HG03060 (cell line): Measurements from ENCODE around the gene CDRT4.
"Not testable (repeated sequence)": the region's sequence is repeated elsewhere in the genome, so short reads cannot be mapped to it uniquely, and the experiment has no call there.

Source experiments
- ATAC-seq: cut with Tn5 transposase; IDR thresholded peaks from one replicate; pipeline ENCODE4 v1.9.1; 2021; ENCODE audit warnings: low read depth, moderate number of reproducible peaks; ENCODE audit not compliant: unreplicated experiment

Gene CDRT4

GRCh38 chr17:15462976-15463772 lies 4.2 kb downstream of the CDRT4 start:
- no peak for ATAC-seq

GRCh38 chr17:15457723-15458094 lies 9.7 kb downstream of the CDRT4 start:
- ATAC-seq, result no peak

- ATAC-seq, result no peak
Measured at GRCh38 chr17:15456972-15457722, 10.3 kb downstream of the CDRT4 start.

GRCh38 chr17:15456496-15456895 lies 10.9 kb downstream of the CDRT4 start:
- ATAC-seq, result no peak

GRCh38 chr17:15454346-15454745 lies 13.1 kb downstream of the CDRT4 start:
- no peak for ATAC-seq

- no peak for ATAC-seq
Measured at GRCh38 chr17:15453782-15454181, 13.6 kb downstream of the CDRT4 start.

- no peak for ATAC-seq
Measured at GRCh38 chr17:15453246-15453645, 14.2 kb downstream of the CDRT4 start.

- ATAC-seq, result no peak
Measured at GRCh38 chr17:15452746-15453145, 14.7 kb downstream of the CDRT4 start.

- ATAC-seq, result no peak
Measured at GRCh38 chr17:15451680-15452079, 15.7 kb downstream of the CDRT4 start.

GRCh38 chr17:15448580-15448956 lies 18.9 kb downstream of the CDRT4 start:
- no peak for ATAC-seq

- ATAC-seq, result no peak
Measured at GRCh38 chr17:15447928-15448579, 19.4 kb downstream of the CDRT4 start.

GRCh38 chr17:15446036-15446435 lies 21.4 kb downstream of the CDRT4 start:
- ATAC-seq, result no peak

- no peak for ATAC-seq
Measured at GRCh38 chr17:15444805-15445204, 22.6 kb downstream of the CDRT4 start.

GRCh38 chr17:15442311-15443180 lies 24.9 kb downstream of the CDRT4 start:
- no peak for ATAC-seq

GRCh38 chr17:15441315-15441714 lies 26.1 kb downstream of the CDRT4 start:
- ATAC-seq, result no peak

- no peak for ATAC-seq
Measured at GRCh38 chr17:15440347-15440746, 27.1 kb downstream of the CDRT4 start.

GRCh38 chr17:15439205-15439985 lies 28.0 kb downstream of the CDRT4 start:
- ATAC-seq, result not testable (repeated sequence)

- no peak for ATAC-seq
Measured at GRCh38 chr17:15438491-15439105, 28.8 kb downstream of the CDRT4 start.

GRCh38 chr17:15437303-15437635 lies 30.2 kb downstream of the CDRT4 start:
- no peak for ATAC-seq
